ENCODE results near the gene DDRGK1.
"Not testable (repeated sequence)": the region's sequence is repeated elsewhere in the genome, so short reads cannot be mapped to it uniquely, and the experiment has no call there.

DNA sequence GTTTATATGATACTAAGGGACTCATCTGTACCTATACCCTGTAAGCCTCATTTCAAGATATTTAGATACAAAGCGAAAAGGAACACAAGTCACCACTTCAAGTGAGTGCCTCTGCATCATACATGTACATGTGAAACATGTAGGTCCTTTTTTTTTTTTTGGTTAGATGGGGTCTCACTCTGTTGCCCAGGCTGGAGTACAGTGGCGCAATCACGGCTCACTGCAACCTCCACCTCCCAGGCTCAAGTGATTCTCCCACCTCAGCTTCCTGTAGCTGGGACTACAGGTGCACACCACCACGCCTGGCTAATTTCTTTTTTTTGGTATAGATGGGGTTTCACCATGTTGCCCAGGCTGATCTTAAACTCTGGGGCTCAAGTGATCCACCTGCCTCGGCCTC is 22.1 kb downstream of the DDRGK1 start:
- TF ChIP-seq SUZ12 (IDR thresholded peaks at IDR 0.05; ENCODE audit: extremely low read depth, insufficient read depth, insufficient read length); YY1 (IDR thresholded peaks at IDR 0.05; ENCODE audit: insufficient read depth, insufficient read length); ZNF274 (IDR thresholded peaks at IDR 0.05; ENCODE audit: low read depth, low read length): not testable (repeated sequence)
